DOHH2 (cell line): ENCODE results near the gene RPH3AL.
"Not testable (repeated sequence)": the region's sequence is repeated elsewhere in the genome, so short reads cannot be mapped to it uniquely, and the experiment has no call there.

Experiments
- H3F3A ChIP-seq: fragments of 200-600 bp; sonication (generic), shearing (Covaris generic); 2 replicates; pipeline ENCODE4 v1.6.0; 2016; ENCODE audit warnings: antibody characterized with exemption, mild to moderate bottlenecking; ENCODE audit not compliant: control insufficient read depth, insufficient read depth
- H3K27ac ChIP-seq: fragments of 200-600 bp; sonication (generic); 2 replicates; pipeline ENCODE4 v1.5.1; 2014; ENCODE audit warnings: low read depth, mild to moderate bottlenecking, low read length, moderate library complexity
- H3K27me3 ChIP-seq: fragments of 200-600 bp; sonication (generic); 2 replicates; pipeline ENCODE4 v1.6.1; 2014; ENCODE audit warnings: mild to moderate bottlenecking, low read length, mixed read lengths; ENCODE audit not compliant: control insufficient read depth
- H3K36me3 ChIP-seq: fragments of 200-600 bp; sonication (generic); 2 replicates; pipeline ENCODE4 v1.6.1; 2014; ENCODE audit warnings: mild to moderate bottlenecking, low read length, moderate library complexity, mixed read lengths; ENCODE audit not compliant: control insufficient read depth
- H3K4me1 ChIP-seq: fragments of 200-600 bp; sonication (generic); 2 replicates; pipeline ENCODE4 v1.6.1; 2014; ENCODE audit warnings: mild to moderate bottlenecking, low read length, mixed read lengths; ENCODE audit not compliant: control insufficient read depth
- H3K4me2 ChIP-seq: fragments of 200-600 bp; sonication (generic); 2 replicates; pipeline ENCODE4 v1.6.0; 2014; ENCODE audit warnings: mild to moderate bottlenecking, low read length, moderate library complexity
- H3K4me3 ChIP-seq: fragments of 200-600 bp; sonication (generic); 2 replicates; pipeline ENCODE4 v1.5.1; 2014; ENCODE audit warnings: mild to moderate bottlenecking, low read length, mixed read lengths
- H3K79me2 ChIP-seq: fragments of 200-600 bp; sonication (generic); 2 replicates; pipeline ENCODE4 v1.6.1; 2014; ENCODE audit warnings: mild to moderate bottlenecking, low read length, mixed read lengths; ENCODE audit not compliant: control insufficient read depth
- H3K9me2 ChIP-seq: fragments of 200-600 bp; sonication (generic); replicated peaks from 2 replicates; pipeline ENCODE4 v1.6.1; 2014; ENCODE audit warnings: mild to moderate bottlenecking, low read length, mixed read lengths; ENCODE audit not compliant: control insufficient read depth
- H3K9me3 ChIP-seq: fragments of 200-600 bp; sonication (generic); 2 replicates; pipeline ENCODE4 v1.6.1; 2014; ENCODE audit warnings: antibody characterized with exemption, low read length, mixed read lengths; ENCODE audit not compliant: control insufficient read depth, insufficient read depth
- H4K20me1 ChIP-seq: fragments of 200-600 bp; sonication (generic); 2 replicates; pipeline ENCODE4 v1.6.0; 2014; ENCODE audit warnings: low read depth, mild to moderate bottlenecking, antibody characterized with exemption, low read length, moderate library complexity; ENCODE audit not compliant: control insufficient read depth, insufficient read depth
- CTCF ChIP-seq: fragments of 200-600 bp; sonication (generic); IDR thresholded peaks from one replicate; pipeline ENCODE4 v1.5.1; 2014; ENCODE audit warnings: antibody characterized with exemption, mild to moderate bottlenecking, low read depth, low read length; ENCODE audit not compliant: poor library complexity, severe bottlenecking
- EZH2phosphoT487 ChIP-seq: fragments of 200-600 bp; sonication (generic); IDR thresholded peaks from 2 replicates; pipeline ENCODE4 v1.6.1; 2017; ENCODE audit warnings: borderline replicate concordance, mild to moderate bottlenecking, antibody characterized with exemption, low read length, moderate library complexity, mixed read lengths

The RPH3AL gene

GRCh38 chr17:199806-200545 lies 152.6 kb downstream of the RPH3AL start:
- H3F3A ChIP-seq, result no peaks in the 10 kb centered on the region
- H3K9me2 ChIP-seq, result no peaks in the 10 kb centered on the region
- no peaks in the 10 kb centered on the region for H3K36me3 ChIP-seq
- no peaks in the 10 kb centered on the region for H4K20me1 ChIP-seq
- peaks cover 7% of the 10 kb centered on the region for H3K27me3 ChIP-seq
- H3K27ac ChIP-seq, result no peak overlapping the region
- no peak overlapping the region for H3K4me2 ChIP-seq
- no peak overlapping the region for H3K4me3 ChIP-seq
- no peaks in the 10 kb centered on the region for H3K4me1 ChIP-seq
- no peaks in the 10 kb centered on the region for H3K9me3 ChIP-seq
- H3K79me2 ChIP-seq, result no peaks in the 10 kb centered on the region
- TF ChIP-seq CTCF, result no peak
- TF ChIP-seq EZH2phosphoT487, result no peak

GRCh38 chr17:199191-199604 lies 153.4 kb downstream of the RPH3AL start:
- Histone ChIP-seq H4K20me1 (no peaks in the 10 kb centered on the region), H3K9me2 (no peaks in the 10 kb centered on the region), H3K79me2 (no peaks in the 10 kb centered on the region), H3K9me3 (no peaks in the 10 kb centered on the region), H3F3A (no peaks in the 10 kb centered on the region), H3K27ac (no peak overlapping the region), H3K4me1 (no peaks in the 10 kb centered on the region), H3K36me3 (no peaks in the 10 kb centered on the region), H3K27me3 (peaks cover 7% of the 10 kb centered on the region), H3K4me3 (no peak overlapping the region), H3K4me2 (no peak overlapping the region)
- no peak for TF ChIP-seq EZH2phosphoT487
- TF ChIP-seq CTCF, result no peak

- H3K36me3 ChIP-seq, H3K9me3 ChIP-seq, H3K79me2 ChIP-seq, H3K4me3 ChIP-seq, H3K27ac ChIP-seq, H3K9me2 ChIP-seq, H3K4me2 ChIP-seq, H3K4me1 ChIP-seq, H3K27me3 ChIP-seq, H3F3A ChIP-seq, H4K20me1 ChIP-seq: not testable (repeated sequence)
These were observed 154.4 kb downstream of the RPH3AL start for GRCh38 chr17:198225-198624.

GRCh38 chr17:197352-197751 lies 155.3 kb downstream of the RPH3AL start:
- peaks cover 9% of the 10 kb centered on the region; the same call in 1 of the 2 replicates for H3K9me3 ChIP-seq
- H3K36me3 ChIP-seq, result no peaks in the 10 kb centered on the region
- no peaks in the 10 kb centered on the region for H3F3A ChIP-seq
- H3K27me3 ChIP-seq, result peaks cover 7% of the 10 kb centered on the region
- H3K4me1 ChIP-seq, result no peaks in the 10 kb centered on the region
- TF ChIP-seq EZH2phosphoT487 (no peak), CTCF (no peak)
- H3K79me2 ChIP-seq, result no peaks in the 10 kb centered on the region
- H3K4me2 ChIP-seq, result no peak overlapping the region
- no peak overlapping the region for H3K4me3 ChIP-seq
- H4K20me1 ChIP-seq, result no peaks in the 10 kb centered on the region
- H3K9me2 ChIP-seq, result no peaks in the 10 kb centered on the region
- H3K27ac ChIP-seq, result no peak overlapping the region
